BLaER1 (cell line): ENCODE results near the gene CYBA.

ENCODE experiments used
- H3K27ac ChIP-seq: shearing (Covaris generic); formaldehyde crosslinking; 2 replicates; pipeline ENCODE4 v1.8.1; 2022
- H3K27me3 ChIP-seq: shearing (Covaris generic); formaldehyde crosslinking; 2 replicates; pipeline ENCODE4 v1.8.1; 2022
- H3K36me3 ChIP-seq: shearing (Covaris generic); formaldehyde crosslinking; 2 replicates; pipeline ENCODE4 v1.8.1; 2022
- H3K4me1 ChIP-seq: shearing (Covaris generic); formaldehyde crosslinking; 2 replicates; pipeline ENCODE4 v1.8.1; 2022
- H3K4me2 ChIP-seq: shearing (Covaris generic); formaldehyde crosslinking; 2 replicates; pipeline ENCODE4 v1.8.1; 2022
- H3K4me3 ChIP-seq: shearing (Covaris generic); formaldehyde crosslinking; 2 replicates; pipeline ENCODE4 v1.8.1; 2022
- H3K9ac ChIP-seq: shearing (Covaris generic); formaldehyde crosslinking; 2 replicates; pipeline ENCODE4 v1.8.1; 2022
- H3K9me3 ChIP-seq: shearing (Covaris generic); formaldehyde crosslinking; 2 replicates; pipeline ENCODE4 v1.8.1; 2022
- H4K20me1 ChIP-seq: shearing (Covaris generic); formaldehyde crosslinking; 2 replicates; pipeline ENCODE4 v1.8.1; 2022
- Cebpa-rat ChIP-seq: shearing (Covaris generic); IDR thresholded peaks from 2 replicates; pipeline ENCODE4 v1.8.1; 2022

CYBA gene

DNA sequence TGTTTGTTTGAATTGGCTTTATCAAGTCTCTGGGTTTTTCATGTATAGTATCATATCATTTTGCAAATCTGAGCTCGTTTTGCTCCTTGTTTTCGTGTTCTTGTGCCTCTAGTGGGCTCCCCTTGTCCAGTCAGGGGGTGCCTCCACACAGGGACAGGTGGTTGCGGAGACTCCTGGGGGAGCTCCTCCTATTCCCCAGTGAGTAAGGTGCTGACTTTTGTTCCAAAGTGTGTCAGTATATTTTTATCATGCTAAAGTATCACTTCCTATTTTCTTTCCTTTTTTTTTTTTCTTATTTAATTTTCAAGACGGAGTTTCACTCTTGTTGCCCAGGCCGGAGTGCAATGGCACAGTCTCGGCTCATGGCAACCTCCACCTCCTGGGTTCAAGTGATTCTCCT is 42.8 kb downstream of the CYBA start:
- peak overlapping the region; percentile 84 for H3K4me2 ChIP-seq
- H3K4me1 ChIP-seq, result peaks cover 44% of the 10 kb centered on the region
- no peak overlapping the region for H3K4me3 ChIP-seq
- no peak for TF ChIP-seq Cebpa-rat
- peak overlapping the region; percentile 53; the same call in 1 of the 2 replicates for H3K27ac ChIP-seq
- H4K20me1 ChIP-seq, result peaks cover 62% of the 10 kb centered on the region
- peak overlapping the region; percentile 41; the same call in 1 of the 2 replicates for H3K9ac ChIP-seq
- H3K27me3 ChIP-seq, result no peaks in the 10 kb centered on the region
- peaks cover 93% of the 10 kb centered on the region for H3K36me3 ChIP-seq
- H3K9me3 ChIP-seq, result no peaks in the 10 kb centered on the region

DNA sequence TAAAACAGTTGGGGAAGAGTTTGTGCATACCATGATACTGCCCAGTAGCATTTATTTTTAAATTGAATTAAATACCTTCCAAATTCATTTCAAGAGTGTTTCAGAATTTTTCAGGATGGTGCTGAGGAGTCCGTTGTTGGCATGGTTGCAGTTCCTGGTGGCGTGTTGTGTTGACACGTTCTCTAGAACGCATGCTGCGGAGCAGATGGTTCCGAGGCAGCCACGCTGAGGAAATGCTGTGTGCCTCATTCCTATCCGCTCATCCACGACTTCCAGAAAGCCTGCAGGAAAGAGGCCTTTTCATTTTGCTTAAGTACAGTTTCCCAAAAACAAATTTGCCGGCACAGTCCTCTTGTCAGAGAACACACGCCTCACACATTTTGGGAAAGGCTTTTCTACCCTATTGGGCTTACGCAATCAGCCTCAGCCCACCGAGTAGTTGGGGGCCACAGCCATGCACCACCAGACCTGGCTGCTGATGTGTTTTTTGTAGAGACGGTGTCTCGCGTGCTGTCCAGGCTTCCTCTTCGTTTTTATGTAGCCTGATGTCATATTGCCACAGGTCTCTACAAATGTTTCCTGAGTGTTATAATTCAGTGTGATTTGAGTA is 44.6 kb downstream of the CYBA start:
- H3K27me3 ChIP-seq, result no peaks in the 10 kb centered on the region
- H3K27ac ChIP-seq, result peak overlapping the region; percentile 5; the same call in 1 of the 2 replicates
- H3K4me2 ChIP-seq, result peak overlapping the region; percentile 7
- H4K20me1 ChIP-seq, result peaks cover 58% of the 10 kb centered on the region
- peaks cover 93% of the 10 kb centered on the region for H3K36me3 ChIP-seq
- TF ChIP-seq Cebpa-rat, result peak; percentile 77
- no peak overlapping the region for H3K9ac ChIP-seq
- H3K4me1 ChIP-seq, result peaks cover 53% of the 10 kb centered on the region
- no peak overlapping the region for H3K4me3 ChIP-seq
- H3K9me3 ChIP-seq, result no peaks in the 10 kb centered on the region

DNA sequence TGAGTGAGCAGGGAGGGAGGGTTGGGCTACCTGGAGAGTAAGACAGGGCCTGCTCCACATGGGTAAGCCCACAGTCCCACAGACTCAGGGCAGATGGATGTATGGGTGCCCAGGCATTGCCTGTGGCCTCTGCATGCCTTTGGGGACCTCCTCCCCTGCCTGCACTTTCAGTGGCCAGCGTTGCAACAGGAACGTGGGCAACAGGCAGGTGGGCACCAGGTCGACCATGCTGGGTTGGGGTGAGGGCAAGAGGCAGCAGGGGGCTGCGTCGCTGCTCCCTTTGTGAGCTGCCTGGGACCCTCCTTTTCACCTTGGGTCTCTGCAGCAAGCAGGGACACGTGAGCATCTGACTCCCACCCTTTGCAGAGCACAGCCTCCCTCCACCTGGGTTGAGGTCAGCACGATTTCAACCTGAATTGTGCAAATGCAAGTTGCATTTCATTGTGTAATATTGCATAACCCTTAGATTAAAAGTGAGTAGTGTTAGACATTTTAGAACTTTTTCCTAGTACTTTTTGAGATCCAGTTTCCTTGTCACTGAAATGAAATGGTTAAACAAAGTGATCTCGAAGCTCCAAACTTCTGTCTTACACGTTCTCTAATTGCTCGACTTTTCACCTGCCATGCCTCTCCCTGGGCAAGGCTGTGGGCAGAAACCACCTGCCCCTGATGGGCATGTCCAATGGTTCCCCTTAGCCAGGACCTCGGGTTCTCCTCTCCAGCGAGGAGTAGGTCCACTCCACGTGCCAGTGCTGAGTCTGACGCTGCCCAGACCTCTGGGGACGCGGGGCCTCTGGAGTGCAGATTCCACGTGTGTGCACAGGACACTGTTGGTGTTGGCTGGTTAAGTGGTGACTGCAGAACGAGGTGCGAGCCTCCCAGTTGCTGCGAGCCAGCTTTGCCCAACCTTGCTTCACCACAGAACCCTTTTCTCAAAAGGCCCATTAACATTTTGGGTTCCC is 45.4 kb downstream of the CYBA start:
- peak overlapping the region; percentile 7; the same call in 1 of the 2 replicates for H3K4me2 ChIP-seq
- no peak overlapping the region for H3K9ac ChIP-seq
- peaks cover 92% of the 10 kb centered on the region for H3K36me3 ChIP-seq
- H3K4me3 ChIP-seq, result no peak overlapping the region
- peaks cover 61% of the 10 kb centered on the region for H3K4me1 ChIP-seq
- no peak for TF ChIP-seq Cebpa-rat
- H3K9me3 ChIP-seq, result no peaks in the 10 kb centered on the region
- H3K27me3 ChIP-seq, result no peaks in the 10 kb centered on the region
- H3K27ac ChIP-seq, result peak overlapping the region; percentile 5; the same call in 1 of the 2 replicates
- peaks cover 64% of the 10 kb centered on the region for H4K20me1 ChIP-seq

DNA sequence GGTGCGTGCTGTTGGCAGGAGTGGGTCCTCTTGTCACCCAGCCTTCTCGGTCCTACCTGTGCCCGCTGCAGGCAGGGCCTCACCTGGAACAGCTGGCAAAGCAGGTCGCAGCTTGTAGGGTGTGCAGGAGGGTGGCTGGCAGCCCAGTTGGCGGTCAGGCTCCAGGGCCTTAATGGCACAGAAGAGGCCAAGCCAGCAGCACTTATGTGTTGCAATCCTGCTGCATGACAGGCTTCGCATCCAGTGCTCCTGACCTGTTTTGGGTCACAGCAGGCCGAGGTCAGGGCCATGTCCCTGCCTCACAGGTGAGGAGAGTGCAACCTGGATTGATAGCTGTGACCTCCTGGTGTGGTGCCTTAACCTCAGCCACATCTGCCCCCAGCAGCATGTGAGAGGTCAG is 48.8 kb downstream of the CYBA start:
- Histone ChIP-seq H3K27ac (peak overlapping the region; percentile 79; the same call in 1 of the 2 replicates), H3K4me1 (peaks cover 76% of the 10 kb centered on the region), H3K9me3 (no peaks in the 10 kb centered on the region), H3K27me3 (no peaks in the 10 kb centered on the region), H3K9ac (no peak overlapping the region), H3K4me3 (no peak overlapping the region), H3K36me3 (peaks cover 74% of the 10 kb centered on the region), H3K4me2 (peak overlapping the region; percentile 86), H4K20me1 (peaks cover 64% of the 10 kb centered on the region)
- TF ChIP-seq Cebpa-rat, result no peak

DNA sequence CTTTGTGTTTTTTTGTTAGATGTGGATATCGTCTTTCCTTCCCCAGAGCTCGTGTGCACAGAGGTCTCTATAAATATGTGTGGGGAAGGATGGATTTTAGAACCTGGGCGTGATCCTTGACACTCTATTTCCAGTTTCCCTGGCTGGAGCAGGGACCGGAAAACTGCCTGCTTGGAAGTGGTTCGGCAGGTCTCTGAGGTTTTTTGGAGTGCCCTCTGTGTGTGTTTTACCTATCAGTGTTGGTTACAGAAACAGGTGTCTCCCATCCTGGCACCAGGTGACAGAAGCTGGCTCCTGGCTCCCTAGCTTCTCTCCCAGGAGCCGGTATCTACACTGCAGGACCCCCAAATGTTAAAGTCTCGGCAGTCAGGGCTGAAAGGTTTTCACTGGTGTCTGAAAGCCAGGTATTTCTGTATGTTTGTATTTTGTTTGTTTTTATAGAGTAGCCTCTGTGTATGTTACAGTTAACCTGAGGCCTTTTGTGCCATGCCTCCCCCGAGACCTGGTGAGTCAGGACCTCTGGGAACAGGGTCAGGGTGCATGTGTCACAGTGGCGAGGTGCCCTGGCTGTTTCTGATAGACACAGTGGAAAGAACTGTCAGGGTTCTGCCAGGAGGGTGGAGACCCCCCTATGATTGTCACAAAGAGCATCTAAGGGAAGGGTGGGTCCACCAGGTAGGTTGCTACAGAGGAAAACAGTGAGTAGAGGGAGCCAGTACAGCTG is 49.4 kb downstream of the CYBA start:
- Histone ChIP-seq H3K4me2 (peak overlapping the region; percentile 86), H3K36me3 (peaks cover 68% of the 10 kb centered on the region), H3K27ac (peak overlapping the region; percentile 79), H3K9me3 (no peaks in the 10 kb centered on the region), H3K27me3 (no peaks in the 10 kb centered on the region), H3K4me1 (peaks cover 76% of the 10 kb centered on the region), H4K20me1 (peaks cover 60% of the 10 kb centered on the region), H3K4me3 (peak overlapping the region; percentile 20; the same call in 1 of the 2 replicates), H3K9ac (peak overlapping the region; percentile 65)
- TF ChIP-seq Cebpa-rat, result no peak

DNA sequence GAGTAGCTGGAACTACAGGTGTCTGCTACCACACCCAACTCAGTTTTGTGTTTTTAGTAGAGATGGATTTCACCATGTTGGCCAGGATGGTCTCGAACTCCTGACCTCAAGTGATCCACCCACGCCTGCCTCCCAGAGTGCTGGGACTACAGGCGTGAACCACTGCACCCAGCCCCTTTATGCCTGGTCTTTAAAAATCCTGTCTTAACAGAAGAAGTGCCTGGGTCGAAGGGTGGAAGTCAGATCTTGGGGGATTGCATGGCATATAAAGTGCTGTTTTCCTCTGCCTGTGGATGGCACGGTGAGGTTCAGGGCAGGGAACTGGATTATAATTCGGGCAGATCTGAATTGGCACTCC is 50.3 kb downstream of the CYBA start:
- peak; percentile 29; the same call in 1 of the 2 replicates for TF ChIP-seq Cebpa-rat
- H3K27ac ChIP-seq, result peak overlapping the region; percentile 79
- no peaks in the 10 kb centered on the region for H3K9me3 ChIP-seq
- H3K9ac ChIP-seq, result peak overlapping the region; percentile 65; the same call in 1 of the 2 replicates
- peak overlapping the region; percentile 20; the same call in 1 of the 2 replicates for H3K4me3 ChIP-seq
- peaks cover 64% of the 10 kb centered on the region for H3K36me3 ChIP-seq
- peaks cover 76% of the 10 kb centered on the region for H3K4me1 ChIP-seq
- H4K20me1 ChIP-seq, result peaks cover 58% of the 10 kb centered on the region
- H3K27me3 ChIP-seq, result no peaks in the 10 kb centered on the region
- H3K4me2 ChIP-seq, result peak overlapping the region; percentile 86

DNA sequence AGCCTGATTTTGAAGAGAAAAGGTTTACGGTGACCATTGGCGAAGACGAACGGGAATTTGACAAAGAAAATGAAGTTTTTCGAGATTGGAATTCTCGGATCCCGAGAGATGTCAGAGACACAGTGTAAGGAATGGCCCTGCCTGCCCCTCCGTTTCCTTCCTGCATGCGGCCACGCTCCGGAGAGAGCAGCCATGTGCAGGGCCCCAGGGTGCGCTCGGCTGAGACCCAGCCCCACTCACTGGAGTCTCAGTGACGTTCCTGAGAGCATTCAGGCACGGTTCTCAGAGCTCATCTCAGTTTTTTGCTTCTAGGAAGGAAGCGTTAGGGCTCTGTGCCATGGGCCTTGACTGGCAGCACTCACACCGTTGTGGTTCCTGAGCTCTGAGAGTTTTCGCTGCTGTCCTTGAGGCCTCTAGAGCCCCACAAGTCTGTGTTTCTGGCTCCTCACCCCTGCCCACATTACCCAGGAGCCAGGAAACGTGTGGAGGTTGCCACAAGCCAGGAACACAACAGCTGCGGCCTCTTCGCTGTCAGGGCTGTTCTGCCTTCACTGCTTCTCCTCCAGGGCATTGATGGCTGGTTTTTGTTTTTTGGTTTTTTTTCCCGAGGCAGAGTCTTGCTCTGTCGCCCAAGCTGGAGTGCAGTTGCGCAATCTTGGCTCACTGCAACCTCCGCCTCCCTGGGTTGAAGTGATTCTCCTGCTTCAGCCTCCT is 50.9 kb downstream of the CYBA start:
- Histone ChIP-seq H3K36me3 (peaks cover 64% of the 10 kb centered on the region), H3K27me3 (no peaks in the 10 kb centered on the region), H3K4me1 (peaks cover 75% of the 10 kb centered on the region), H3K27ac (peak overlapping the region; percentile 79), H3K4me2 (peak overlapping the region; percentile 86), H3K4me3 (peak overlapping the region; percentile 47), H3K9ac (peak overlapping the region; percentile 65), H3K9me3 (no peaks in the 10 kb centered on the region), H4K20me1 (peaks cover 54% of the 10 kb centered on the region)
- TF ChIP-seq Cebpa-rat, result peak; percentile 100

DNA sequence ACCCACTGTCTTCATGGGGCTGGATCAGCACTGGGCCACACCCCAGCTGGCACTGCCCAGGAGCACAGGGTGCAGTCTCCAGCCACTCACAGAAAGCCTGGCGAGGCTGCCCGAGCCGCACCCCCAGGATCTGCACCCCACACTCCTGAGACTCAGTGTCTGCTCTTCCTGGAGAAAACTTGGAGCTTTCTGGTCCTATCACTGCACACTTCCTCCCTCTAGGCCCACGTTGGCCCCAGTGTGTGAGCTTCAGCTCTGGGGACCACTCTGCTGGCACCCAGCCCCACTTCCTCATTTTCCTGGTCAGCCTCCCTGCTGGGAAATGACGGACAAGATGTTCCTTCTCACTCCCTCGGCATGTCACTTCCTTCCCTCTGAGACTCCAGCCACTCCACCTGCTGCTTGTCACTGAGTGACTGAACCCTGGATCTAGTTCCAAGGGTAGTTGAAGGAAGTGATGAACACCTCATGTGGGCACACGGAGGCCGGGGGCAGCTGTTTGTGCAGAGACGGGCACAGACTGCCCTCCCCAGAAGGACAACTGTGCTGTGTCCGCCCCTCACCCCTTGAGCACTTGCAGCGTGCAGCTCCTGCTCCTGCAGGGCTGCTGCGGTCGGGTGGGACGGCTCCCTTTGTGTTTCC is 51.6 kb downstream of the CYBA start:
- peak overlapping the region; percentile 86 for H3K4me2 ChIP-seq
- H3K9me3 ChIP-seq, result no peaks in the 10 kb centered on the region
- H3K36me3 ChIP-seq, result peaks cover 64% of the 10 kb centered on the region
- peak overlapping the region; percentile 79 for H3K27ac ChIP-seq
- TF ChIP-seq Cebpa-rat, result no peak
- H3K4me1 ChIP-seq, result peaks cover 78% of the 10 kb centered on the region
- peaks cover 62% of the 10 kb centered on the region for H4K20me1 ChIP-seq
- H3K27me3 ChIP-seq, result no peaks in the 10 kb centered on the region
- H3K9ac ChIP-seq, result peak overlapping the region; percentile 65
- peak overlapping the region; percentile 47 for H3K4me3 ChIP-seq
